Ovary (tissue), 9 donors: ENCODE data around the gene EVC2. TPM values are rescaled to one million over a fixed set of nuclear protein-coding genes. Genes with fewer than 3 reads are reported as not detected.

Source experiments
- DNase-seq, 5 donors: peaks; one replicate each; pipeline ENCODE4 v3.0.0-alpha.2; 2019 to 2020
- H3K27ac ChIP-seq, 2 donors: fragments of 200-600 bp; one replicate each; pipeline versions ENCODE4 v1.5.1 to v1.8.0; 2019 to 2022
- H3K27me3 ChIP-seq: fragments of 200-600 bp; one replicate; pipeline ENCODE4 v1.8.0; 2022
- H3K36me3 ChIP-seq: fragments of 200-600 bp; sonication (generic); one replicate; pipeline ENCODE4 v1.5.1; 2019
- H3K4me1 ChIP-seq: one replicate; pipeline ENCODE4 v1.8.1; 2013; ENCODE audit warnings: mild to moderate bottlenecking, moderate library complexity; ENCODE audit not compliant: insufficient read depth
- H3K4me3 ChIP-seq: fragments of 200-600 bp; sonication (generic); one replicate; pipeline ENCODE4 v1.5.1; 2017
- H3K9me3 ChIP-seq, 2 donors: fragments of 200-600 bp in 1 of 2; sonication (generic) in 1 of 2; one replicate each; pipeline versions ENCODE4 v1.5.1 to v1.8.1; 2013 to 2019; ENCODE audit warnings: mild to moderate bottlenecking in 1 of 2, moderate library complexity in 1 of 2
- CTCF ChIP-seq, 3 donors: fragments of 450-650 bp in 2 of 3; fragments of 200-600 bp in 1 of 3; IDR thresholded peaks; one replicate each; pipeline versions ENCODE4 v1.5.1 to v1.8.0; 2016 to 2022; ENCODE audit warnings: antibody characterized with exemption in 3 of 3, mild to moderate bottlenecking in 1 of 3
- EP300 ChIP-seq: sonication (generic); formaldehyde crosslinking; IDR thresholded peaks from one replicate; pipeline ENCODE4 v1.6.1; 2017; ENCODE audit warnings: antibody characterized with exemption
- POLR2A ChIP-seq: fragments of 450-650 bp; IDR thresholded peaks from one replicate; pipeline ENCODE4 v1.6.1; 2017; ENCODE audit warnings: antibody characterized with exemption, mild to moderate bottlenecking, moderate library complexity
- WGBS, 3 donors: extraction: QIAGEN DNeasy Blood & Tissue Kit in 1 of 3; methylation state at CpG; one replicate each; pipeline versions ENCODE4 v1.1.5 to v1.1.7; 2013 to 2017; 5-methylcytosine and 5-hydroxymethylcytosine counted together
- intact Hi-C, 4 donors: fragments of 100-400 bp; cut with DNase I; formaldehyde crosslinking; loops; one replicate each; pipeline versions ENCODE4 v1.11.0 to v1.15.1; 2022 to 2023
- polyA plus RNA-seq, 2 donors: library from polyadenylated mRNA; stranded (reverse); fragments of 200-250 nt in 1 of 2; fragments of 350-450 nt in 1 of 2; fragmentation: Illumina TruSeq in 1 of 2; extraction: RNeasy Lipid Tissue Mini Kit (QIAGEN cat#74804) in 1 of 2; gene quantifications; one replicate each; pipeline ENCODE4 v1.2.3, GENCODE V29; 2013 to 2014
- total RNA-seq, 7 donors: library from RNA; depleted of rRNA in 2 of 7; stranded (reverse); fragments of >200 nt in 2 of 7; fragmentation: NEBNext Ultra II Directional in 3 of 7; extraction: Animal tissue kit (Norgen Biotek cat#: 25700) in 3 of 7; gene quantifications; one replicate each; pipeline versions ENCODE4 v1.1.0 to v1.2.4, GENCODE V29; 2016 to 2023
- donor health status: DM: no; HTN: no; CAD: no; lungs with moderate emphysema.
- donor health status: DM: no; HTN: no; CAD: no.
- donor health status: Bipolar disorder and iron deficiency.
- donor health status: DM: yes; HTN: yes; CAD: no.
- donor health status: DM: no; HTN: no; CAD: no.
- donor health status: DM: yes; HTN: yes; CAD: no.

Gene EVC2
- total and polyA plus RNA-seq, 9 donors = 8.1 to 19.4 (median 14.0) TPM

- 83 to 95% (median 92%) methylated on average over 8 of the region's 8 CpGs for WGBS, 3 donors
- Histone ChIP-seq H3K36me3 (no peaks in the 10 kb centered on the region), H3K9me3 (no peaks in the 10 kb centered on the region), H3K27me3 (no peaks in the 10 kb centered on the region), H3K4me3 (no peak overlapping the region), H3K27ac (no peak overlapping the region), H3K4me1 (no peaks in the 10 kb centered on the region)
- intact Hi-C loops = no loop called here
- no peak for DNase-seq
- TF ChIP-seq CTCF (IDR thresholded peaks at IDR 0.05) (no peak), EP300 (no peak), POLR2A (no peak)
Observed at GRCh38 chr4:5573965-5574364, 134.4 kb downstream of the EVC2 start.

GRCh38 chr4:5572751-5573150 lies 135.6 kb downstream of the EVC2 start:
- Histone ChIP-seq H3K27ac (no peak overlapping the region), H3K36me3 (no peaks in the 10 kb centered on the region), H3K4me1 (no peaks in the 10 kb centered on the region), H3K9me3 (no peaks in the 10 kb centered on the region), H3K4me3 (no peak overlapping the region), H3K27me3 (no peaks in the 10 kb centered on the region)
- intact Hi-C loops = no loop called here
- TF ChIP-seq EP300 (no peak), CTCF (IDR thresholded peaks at IDR 0.05) (no peak), POLR2A (no peak)
- 92 to 94% (median 94%) methylated on average over 5 of the region's 5 CpGs for WGBS, 3 donors
- DNase-seq = no peak

- 80 to 98% (median 94%) methylated on average over 2 of the region's 2 CpGs for WGBS, 3 donors
- DNase-seq = no peak
- Histone ChIP-seq H3K36me3 (no peaks in the 10 kb centered on the region), H3K27ac (no peak overlapping the region), H3K27me3 (no peaks in the 10 kb centered on the region), H3K9me3 (no peaks in the 10 kb centered on the region), H3K4me3 (no peak overlapping the region), H3K4me1 (no peaks in the 10 kb centered on the region)
- intact Hi-C loops = no loop called here
- no peak for TF ChIP-seq CTCF (IDR thresholded peaks at IDR 0.05)
- no peak for TF ChIP-seq POLR2A
- TF ChIP-seq EP300 = no peak
Observed at GRCh38 chr4:5572114-5572513, 136.2 kb downstream of the EVC2 start.

- TF ChIP-seq POLR2A = no peak
- no peak for TF ChIP-seq CTCF (IDR thresholded peaks at IDR 0.05)
- no peak for TF ChIP-seq EP300
- WGBS, 3 donors = 74 to 84% (median 79%) methylated on average over 5 of the region's 5 CpGs
- no peaks in the 10 kb centered on the region for H3K27me3 ChIP-seq
- no peak overlapping the region for H3K4me3 ChIP-seq
- no peaks in the 10 kb centered on the region for H3K36me3 ChIP-seq
- H3K27ac ChIP-seq = no peak overlapping the region
- no peak for DNase-seq
- H3K4me1 ChIP-seq = no peaks in the 10 kb centered on the region
- intact Hi-C loops = no loop called here
- H3K9me3 ChIP-seq = no peaks in the 10 kb centered on the region
Observed at GRCh38 chr4:5571646-5572045, 136.7 kb downstream of the EVC2 start.

GRCh38 chr4:5569451-5569850 lies 138.9 kb downstream of the EVC2 start:
- TF ChIP-seq EP300 = no peak
- no peak for TF ChIP-seq CTCF (IDR thresholded peaks at IDR 0.05)
- TF ChIP-seq POLR2A = no peak
- Histone ChIP-seq H3K4me3 (no peak overlapping the region), H3K27ac (no peak overlapping the region), H3K36me3 (no peaks in the 10 kb centered on the region), H3K9me3 (no peaks in the 10 kb centered on the region), H3K27me3 (no peaks in the 10 kb centered on the region), H3K4me1 (no peaks in the 10 kb centered on the region)
- 85 to 87% (median 86%) methylated on average over 5 of the region's 5 CpGs for WGBS, 3 donors
- no peak for DNase-seq
- intact Hi-C loops = no loop called here
